HepG2 (cell line): ENCODE data around the gene ATP9A. TPM values are rescaled to one million over a fixed set of nuclear protein-coding genes. Genes with fewer than 3 reads are reported as not detected.

ENCODE experiments used
- FOXJ3 ChIP-seq: sonication (generic); formaldehyde crosslinking; IDR thresholded peaks from 2 replicates; pipeline ENCODE4 v1.4.0; 2020; ENCODE audit warnings: missing genetic modification reagents, mild to moderate bottlenecking, borderline replicate concordance
- HBP1 ChIP-seq: IDR thresholded peaks from 2 replicates; pipeline ENCODE4 v1.6.1; 2016; ENCODE audit warnings: low read depth, control low read depth
- IKZF1 ChIP-seq: fragments of 450-650 bp; IDR thresholded peaks from 2 replicates; pipeline ENCODE4 v1.7.1; 2016
- KDM3A ChIP-seq: IDR thresholded peaks from 2 replicates; pipeline ENCODE4 v1.6.1; 2018; ENCODE audit warnings: low read depth, missing compliant biosample characterization
- MIER3 ChIP-seq: IDR thresholded peaks from 2 replicates; pipeline ENCODE4 v1.6.1; 2016; ENCODE audit warnings: missing compliant biosample characterization, borderline replicate concordance
- NR2C2 ChIP-seq: sonication (generic); formaldehyde crosslinking; IDR thresholded peaks from 2 replicates; pipeline ENCODE4 v1.4.0; 2020; ENCODE audit warnings: missing genetic modification reagents, mild to moderate bottlenecking, moderate library complexity, borderline replicate concordance
- TGIF2 ChIP-seq: IDR thresholded peaks from 2 replicates; pipeline ENCODE4 v1.6.1; 2016; ENCODE audit warnings: control low read depth, missing compliant biosample characterization
- TIGD3 ChIP-seq: sonication (generic); formaldehyde crosslinking; IDR thresholded peaks from 2 replicates; pipeline ENCODE4 v1.5.1; 2020; ENCODE audit warnings: mild to moderate bottlenecking, missing genetic modification reagents, borderline replicate concordance
- YEATS2 ChIP-seq: sonication (generic); formaldehyde crosslinking; IDR thresholded peaks from 2 replicates; pipeline ENCODE4 v1.4.0; 2020; ENCODE audit warnings: missing genetic modification reagents, borderline replicate concordance
- ZBED4 ChIP-seq: sonication (generic); formaldehyde crosslinking; IDR thresholded peaks from 2 replicates; pipeline ENCODE4 v1.4.0; 2020; ENCODE audit warnings: missing genetic modification reagents, borderline replicate concordance
- ZBTB7B ChIP-seq: sonication (generic); formaldehyde crosslinking; IDR thresholded peaks from 2 replicates; pipeline ENCODE4 v1.4.0; 2020; ENCODE audit warnings: missing genetic modification reagents
- ZFP37 ChIP-seq: sonication (generic); formaldehyde crosslinking; IDR thresholded peaks from 2 replicates; pipeline ENCODE4 v1.4.0; 2020; ENCODE audit warnings: missing genetic modification reagents, borderline replicate concordance
- ZFY ChIP-seq: sonication (generic); formaldehyde crosslinking; IDR thresholded peaks from 2 replicates; pipeline ENCODE4 v1.4.0; 2020; ENCODE audit warnings: missing genetic modification reagents
- ZFYVE20 ChIP-seq: sonication (generic); formaldehyde crosslinking; IDR thresholded peaks from 2 replicates; pipeline ENCODE4 v1.8.0; 2023; ENCODE audit warnings: low read depth, mild to moderate bottlenecking, moderate library complexity, missing genetic modification reagents, borderline replicate concordance
- ZNF446 ChIP-seq: sonication (generic); formaldehyde crosslinking; IDR thresholded peaks from 2 replicates; pipeline ENCODE4 v1.5.0; 2020; ENCODE audit warnings: mild to moderate bottlenecking, missing genetic modification reagents
- ZNF501 ChIP-seq: sonication (generic); formaldehyde crosslinking; IDR thresholded peaks from 2 replicates; pipeline ENCODE4 v1.5.1; 2020; ENCODE audit warnings: mild to moderate bottlenecking, moderate library complexity, missing genetic modification reagents
- ZNF569 ChIP-seq: sonication (generic); formaldehyde crosslinking; IDR thresholded peaks from 2 replicates; pipeline ENCODE4 v1.5.0; 2020; ENCODE audit warnings: mild to moderate bottlenecking, missing genetic modification reagents, moderate library complexity, borderline replicate concordance
- ZNF709 ChIP-seq: sonication (generic); formaldehyde crosslinking; IDR thresholded peaks from 2 replicates; pipeline ENCODE4 v1.5.0; 2020; ENCODE audit warnings: mild to moderate bottlenecking, missing genetic modification reagents
- ZSCAN31 ChIP-seq: sonication (generic); formaldehyde crosslinking; IDR thresholded peaks from 2 replicates; pipeline ENCODE4 v1.5.0; 2020; ENCODE audit warnings: low read depth, mild to moderate bottlenecking, missing genetic modification reagents
- polyA plus RNA-seq, 8 experiments: library from polyadenylated mRNA; depleted of rRNA in 3 of 8; stranded (reverse) in 7 of 8; unstranded in 1 of 8; fragments of >200 nt; fragmentation: Illumina TruSeq in 4 of 8; extraction: Trizol in 4 of 8; gene quantifications; 2 replicates each; pipeline versions ENCODE4 v1.2.1 to v1.2.3, GENCODE V29; 2011 to 2016; ENCODE audit warnings: low read depth in 4 of 8, missing spikeins in 1 of 8, mixed read lengths in 1 of 8; ENCODE audit not compliant: insufficient read depth in 1 of 8
- total RNA-seq, 5 experiments: library from RNA; depleted of rRNA; stranded (reverse); fragments of >200 nt; fragmentation: Illumina TruSeq; extraction: Trizol; gene quantifications; 2 replicates each; pipeline ENCODE4 v1.2.3, GENCODE V29; 2016; ENCODE audit warnings: low read depth in 1 of 5
- TF ChIP-seq, protein P1 (sequence below): fragments of 450-650 bp; IDR thresholded peaks from 2 replicates; pipeline ENCODE4 v1.6.1; 2016

ATP9A gene
- total and polyA plus RNA-seq, 2 of the 13 experiments (the other 11 are each of a cell fraction or from before 2014, with no cell fraction given) = 11.8 to 18.5 TPM

DNA sequence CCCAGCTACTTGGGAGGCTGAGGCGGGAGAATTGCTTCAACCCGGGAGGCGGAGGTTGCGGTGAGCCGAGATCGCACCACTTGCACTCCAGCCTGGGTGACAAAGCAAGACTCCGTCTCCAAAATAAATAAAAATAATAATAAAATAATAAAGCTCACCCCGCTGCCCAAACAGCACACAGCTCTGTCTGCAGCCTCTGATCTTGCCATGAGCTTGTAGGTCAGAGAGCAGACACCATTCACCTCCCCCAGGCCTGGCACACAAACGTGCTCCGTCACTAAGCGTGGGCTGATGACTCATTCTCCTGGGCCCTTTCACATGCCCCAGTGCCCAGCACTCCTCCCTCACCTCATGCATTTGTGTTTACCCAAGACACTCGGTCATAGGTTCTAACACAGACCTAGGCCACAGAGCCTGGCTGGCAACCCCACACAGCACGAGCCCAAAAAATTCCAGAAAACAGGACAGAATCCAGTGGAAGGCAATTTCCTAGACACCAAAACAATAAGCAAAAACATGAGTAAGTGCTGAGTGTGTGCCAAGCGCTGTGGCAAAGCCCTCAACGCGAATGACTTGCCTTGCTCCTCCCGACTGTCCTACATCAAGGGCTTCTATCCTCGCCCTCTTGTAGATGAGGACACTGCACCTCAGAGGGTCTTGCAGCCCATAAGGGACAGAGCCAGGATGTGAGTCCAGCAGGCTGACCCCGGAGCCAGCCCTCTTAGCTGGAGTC, 18.0 kb downstream of the ATP9A start (continued):
- TF ChIP-seq ZBED4 (CRISPR knock-in tag) = peak; percentile 79; the same call in 1 of the 2 replicates
- TF ChIP-seq ZFP37 (CRISPR knock-in tag) = peak; percentile 59; the same call in 1 of the 2 replicates
- no peak for TF ChIP-seq ZFYVE20 (CRISPR knock-in tag)
- TF ChIP-seq ZFY (CRISPR knock-in tag) = peak; percentile 55; the same call in 1 of the 2 replicates
- peak; percentile 81 for TF ChIP-seq TGIF2 (CRISPR knock-in tag)
- TF ChIP-seq, protein P1, sequence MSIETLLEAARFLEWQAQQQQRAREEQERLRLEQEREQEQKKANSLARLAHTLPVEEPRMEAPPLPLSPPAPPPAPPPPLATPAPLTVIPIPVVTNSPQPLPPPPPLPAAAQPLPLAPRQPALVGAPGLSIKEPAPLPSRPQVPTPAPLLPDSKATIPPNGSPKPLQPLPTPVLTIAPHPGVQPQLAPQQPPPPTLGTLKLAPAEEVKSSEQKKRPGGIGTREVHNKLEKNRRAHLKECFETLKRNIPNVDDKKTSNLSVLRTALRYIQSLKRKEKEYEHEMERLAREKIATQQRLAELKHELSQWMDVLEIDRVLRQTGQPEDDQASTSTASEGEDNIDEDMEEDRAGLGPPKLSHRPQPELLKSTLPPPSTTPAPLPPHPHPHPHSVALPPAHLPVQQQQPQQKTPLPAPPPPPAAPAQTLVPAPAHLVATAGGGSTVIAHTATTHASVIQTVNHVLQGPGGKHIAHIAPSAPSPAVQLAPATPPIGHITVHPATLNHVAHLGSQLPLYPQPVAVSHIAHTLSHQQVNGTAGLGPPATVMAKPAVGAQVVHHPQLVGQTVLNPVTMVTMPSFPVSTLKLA = peak; percentile 55
- TF ChIP-seq YEATS2 = peak; percentile 64; the same call in 1 of the 2 replicates
- TF ChIP-seq ZBTB7B = peak; percentile 73; the same call in 1 of the 2 replicates
- TF ChIP-seq KDM3A (CRISPR knock-in tag) = peak; percentile 22; the same call in 1 of the 2 replicates
- peak; percentile 79 for TF ChIP-seq ZNF501 (CRISPR knock-in tag)
- 0 out of 2 replicates have a peak, but pooled peaks have one; percentile 25 for TF ChIP-seq ZNF709
- peak; percentile 95 for TF ChIP-seq MIER3 (CRISPR knock-in tag)
- TF ChIP-seq FOXJ3 (CRISPR knock-in tag) = no peak
- TF ChIP-seq HBP1 (CRISPR knock-in tag) = peak; percentile 70; the same call in 1 of the 2 replicates
- TF ChIP-seq IKZF1 = no peak
- no peak for TF ChIP-seq ZNF446 (CRISPR knock-in tag)
- TF ChIP-seq TIGD3 (CRISPR knock-in tag) = no peak
- TF ChIP-seq ZNF569 = no peak
- no peak for TF ChIP-seq ZSCAN31 (CRISPR knock-in tag)
- 0 out of 2 replicates have a peak, but pooled peaks have one; percentile 37 for TF ChIP-seq NR2C2 (CRISPR knock-in tag)
